ENCODE measurements around the gene PNLIPRP2. TPM values are rescaled to one million over a fixed set of nuclear protein-coding genes. Genes with fewer than 3 reads are reported as not detected.

Gene PNLIPRP2
- total RNA-seq, 4 donors from 2014 or later = not detected

DNA sequence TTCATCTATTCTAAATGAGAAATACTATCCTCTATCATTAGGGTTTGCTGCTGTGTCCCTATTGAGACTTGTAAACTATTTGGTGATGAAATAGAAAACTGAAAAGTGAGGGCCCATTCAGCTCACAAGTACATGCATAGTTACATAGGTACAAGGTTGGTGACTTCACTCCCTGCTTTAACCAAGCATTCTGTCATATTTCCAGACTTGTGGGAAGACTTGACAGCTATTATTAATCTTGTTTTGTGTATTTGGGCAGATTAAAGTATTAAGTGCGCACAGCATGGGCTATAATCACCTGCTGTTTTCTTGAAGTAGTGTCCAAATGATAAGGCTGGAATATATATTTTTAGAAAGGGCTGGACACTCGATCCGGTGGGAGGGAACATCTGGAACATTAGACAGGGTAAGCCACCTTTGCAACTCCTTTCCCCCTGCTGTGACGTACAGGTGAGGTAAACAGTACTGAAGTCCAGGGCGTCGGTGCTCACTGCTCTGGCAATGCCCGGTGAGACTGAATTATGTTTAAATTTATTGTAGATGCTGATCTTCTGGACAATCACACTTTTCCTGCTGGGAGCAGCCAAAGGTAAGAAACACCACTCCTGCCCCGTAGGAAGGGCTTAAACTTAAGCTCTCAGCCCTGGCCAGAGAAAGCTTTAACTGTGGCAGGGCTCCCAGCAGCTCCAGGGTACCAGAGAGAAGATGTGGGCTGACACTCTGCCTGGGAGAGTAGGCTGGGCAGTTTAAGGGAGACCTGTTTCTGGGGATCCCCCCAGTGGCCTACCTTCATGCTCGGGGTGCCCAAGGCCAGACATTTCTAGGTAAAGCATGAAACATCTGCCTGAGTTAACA is 29.9 kb upstream of the PNLIPRP2 start, which contains the start of gene PNLIPRP1:
Gene PNLIPRP1 (plus strand): TSS at position 370 of the 855 bp plus-strand sequence. CDS start 171 bp downstream, at position 541.
- H3K36me3 ChIP-seq = no peaks in the 10 kb centered on the region
- no peak within 1 kb of the TSS for H3K27ac ChIP-seq
- no peaks in the 10 kb centered on the region for H3K4me1 ChIP-seq
- no peaks in the 10 kb centered on the region for H3K9me3 ChIP-seq
- WGBS, 2 donors = 43 to 60% methylated on average over 9 of the region's 9 CpGs
- DNase-seq = no peak
- no peaks in the 10 kb centered on the region for H3K27me3 ChIP-seq
- TF ChIP-seq, protein P1, sequence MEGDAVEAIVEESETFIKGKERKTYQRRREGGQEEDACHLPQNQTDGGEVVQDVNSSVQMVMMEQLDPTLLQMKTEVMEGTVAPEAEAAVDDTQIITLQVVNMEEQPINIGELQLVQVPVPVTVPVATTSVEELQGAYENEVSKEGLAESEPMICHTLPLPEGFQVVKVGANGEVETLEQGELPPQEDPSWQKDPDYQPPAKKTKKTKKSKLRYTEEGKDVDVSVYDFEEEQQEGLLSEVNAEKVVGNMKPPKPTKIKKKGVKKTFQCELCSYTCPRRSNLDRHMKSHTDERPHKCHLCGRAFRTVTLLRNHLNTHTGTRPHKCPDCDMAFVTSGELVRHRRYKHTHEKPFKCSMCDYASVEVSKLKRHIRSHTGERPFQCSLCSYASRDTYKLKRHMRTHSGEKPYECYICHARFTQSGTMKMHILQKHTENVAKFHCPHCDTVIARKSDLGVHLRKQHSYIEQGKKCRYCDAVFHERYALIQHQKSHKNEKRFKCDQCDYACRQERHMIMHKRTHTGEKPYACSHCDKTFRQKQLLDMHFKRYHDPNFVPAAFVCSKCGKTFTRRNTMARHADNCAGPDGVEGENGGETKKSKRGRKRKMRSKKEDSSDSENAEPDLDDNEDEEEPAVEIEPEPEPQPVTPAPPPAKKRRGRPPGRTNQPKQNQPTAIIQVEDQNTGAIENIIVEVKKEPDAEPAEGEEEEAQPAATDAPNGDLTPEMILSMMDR (IDR thresholded peaks at IDR 0.05) = no peak
- TF ChIP-seq POLR2A (IDR thresholded peaks at IDR 0.05) = no peak
- intact Hi-C loops (cut with DNase I) = no loop called here
- H3K4me3 ChIP-seq = no peak within 1 kb of the TSS

DNA sequence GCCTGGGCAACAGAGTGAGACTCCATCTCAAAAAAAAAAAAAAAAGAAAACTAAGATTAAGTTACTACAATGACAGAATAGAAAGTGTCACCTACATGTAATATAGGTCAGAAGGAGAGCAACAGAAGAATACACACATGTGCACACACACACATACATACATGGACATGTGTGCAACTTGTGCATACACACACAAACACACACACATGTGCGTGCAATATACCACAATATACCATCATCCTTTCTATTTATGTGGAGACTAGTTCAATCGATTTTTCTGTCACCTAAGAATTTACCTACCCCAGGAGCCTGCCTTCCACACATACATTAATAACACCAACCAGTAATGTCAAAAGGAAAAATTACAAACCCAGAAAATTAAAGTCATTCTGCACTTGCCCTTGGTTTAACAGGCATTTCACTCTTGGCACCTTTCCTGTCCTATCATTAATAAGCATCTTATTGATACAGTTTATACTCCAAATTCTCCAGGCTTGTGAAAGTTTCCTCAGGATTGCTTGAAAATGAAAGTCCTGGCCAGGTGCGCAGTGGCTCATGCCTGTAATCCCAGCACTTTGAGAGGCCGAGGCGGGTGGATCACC is 27.5 kb upstream of the PNLIPRP2 start:
- Histone ChIP-seq H3K4me1 (no peaks in the 10 kb centered on the region), H3K4me3 (no peak overlapping the region), H3K27ac (no peak overlapping the region), H3K9me3 (no peaks in the 10 kb centered on the region), H3K27me3 (peaks cover 0 to 3% (median 0%) of the 10 kb centered on the region in 4 donors), H3K36me3 (no peaks in the 10 kb centered on the region)
- DNase-seq = no peak
- WGBS, 2 donors = 82 to 95% methylated on average over 3 to 5 of the region's 5 CpGs
- TF ChIP-seq POLR2A (IDR thresholded peaks at IDR 0.05) = no peak
- TF ChIP-seq, protein P1 (IDR thresholded peaks at IDR 0.05) = no peak
- intact Hi-C loops (cut with DNase I) = no loop called here

DNA sequence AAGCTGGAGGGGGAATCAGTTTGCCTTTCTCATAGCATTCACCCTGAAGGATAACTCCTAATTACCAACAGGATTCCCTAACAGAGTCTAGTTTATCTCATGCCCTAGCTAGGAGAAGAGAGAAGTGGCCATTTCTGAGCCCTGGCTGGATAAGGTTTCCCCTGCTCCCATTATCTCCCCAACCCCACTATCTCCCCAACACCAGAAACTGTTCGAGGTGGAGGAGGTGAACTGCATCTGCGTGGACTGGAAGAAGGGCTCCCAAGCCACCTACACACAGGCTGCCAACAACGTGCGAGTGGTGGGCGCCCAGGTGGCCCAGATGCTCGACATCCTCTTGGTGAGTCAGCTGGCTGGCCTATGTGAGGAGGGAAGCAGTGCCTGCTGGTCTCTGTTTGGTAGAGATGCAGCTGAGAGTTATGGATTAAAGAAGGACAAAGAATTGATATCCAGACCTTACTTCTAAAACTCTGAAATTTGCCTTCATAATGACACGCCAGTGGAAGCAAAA is 26.2 kb upstream of the PNLIPRP2 start:
- intact Hi-C loops (cut with DNase I) = no loop called here
- DNase-seq = no peak
- Histone ChIP-seq H3K27me3 (peaks cover 0 to 3% (median 0%) of the 10 kb centered on the region in 4 donors), H3K9me3 (no peaks in the 10 kb centered on the region), H3K36me3 (no peaks in the 10 kb centered on the region), H3K27ac (no peak overlapping the region), H3K4me3 (no peak overlapping the region), H3K4me1 (no peaks in the 10 kb centered on the region)
- 81 to 92% methylated on average over 2 to 7 of the region's 7 CpGs for WGBS, 2 donors
- no peak for TF ChIP-seq POLR2A (IDR thresholded peaks at IDR 0.05)
- TF ChIP-seq, protein P1 (IDR thresholded peaks at IDR 0.05) = no peak

DNA sequence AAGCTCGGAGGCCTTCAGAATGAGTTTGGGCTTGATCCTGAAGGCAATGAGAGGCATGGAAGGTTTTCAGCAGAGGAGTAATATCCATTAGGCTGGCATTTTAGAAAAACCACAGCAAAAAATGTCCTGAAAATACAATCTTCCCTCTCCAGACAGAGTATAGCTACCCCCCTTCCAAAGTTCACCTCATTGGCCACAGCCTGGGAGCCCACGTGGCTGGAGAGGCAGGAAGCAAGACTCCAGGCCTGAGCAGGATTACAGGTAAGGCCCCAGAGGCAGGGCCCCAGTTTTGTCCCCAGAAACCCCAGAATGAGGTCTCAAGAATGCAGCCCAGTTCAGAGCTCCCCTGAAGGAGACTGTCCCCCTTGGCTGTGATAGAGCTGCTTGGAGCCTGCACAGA is 24.7 kb upstream of the PNLIPRP2 start:
- Histone ChIP-seq H3K27me3 (peaks cover 0 to 3% (median 0%) of the 10 kb centered on the region in 4 donors), H3K9me3 (no peaks in the 10 kb centered on the region), H3K36me3 (no peaks in the 10 kb centered on the region), H3K4me1 (no peaks in the 10 kb centered on the region), H3K27ac (no peak overlapping the region), H3K4me3 (no peak overlapping the region)
- intact Hi-C loops (cut with DNase I) = no loop called here
- no peak for TF ChIP-seq POLR2A (IDR thresholded peaks at IDR 0.05)
- TF ChIP-seq, protein P1 (IDR thresholded peaks at IDR 0.05) = no peak
- DNase-seq = no peak
- 51 to 92% methylated on average over 1 to 2 of the region's 2 CpGs for WGBS, 2 donors

DNA sequence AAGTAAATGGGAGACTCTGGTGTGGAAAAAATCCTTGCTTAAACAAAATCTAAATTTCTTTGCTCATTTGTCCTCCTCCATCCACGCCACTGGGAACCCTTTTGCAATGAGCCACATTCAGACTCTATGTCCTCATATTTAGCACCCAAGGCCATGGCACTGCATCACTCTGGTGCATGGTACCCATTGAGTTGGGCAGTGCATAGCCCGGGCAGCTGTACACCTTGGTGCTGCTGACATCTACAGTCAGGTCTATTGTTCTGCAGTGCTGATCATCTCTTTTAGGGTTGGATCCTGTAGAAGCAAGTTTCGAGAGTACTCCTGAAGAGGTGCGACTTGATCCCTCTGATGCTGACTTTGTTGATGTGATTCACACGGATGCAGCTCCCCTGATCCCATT is 23.2 kb upstream of the PNLIPRP2 start:
- H3K4me3 ChIP-seq = no peak overlapping the region

More for the DNA sequence above, 23.2 kb upstream of the PNLIPRP2 start:
- no peaks in the 10 kb centered on the region for H3K36me3 ChIP-seq
- TF ChIP-seq POLR2A (IDR thresholded peaks at IDR 0.05) = no peak
- TF ChIP-seq, protein P1 (IDR thresholded peaks at IDR 0.05) = no peak
- intact Hi-C loops (cut with DNase I) = no loop called here
- H3K27me3 ChIP-seq = peaks cover 0 to 3% (median 0%) of the 10 kb centered on the region in 4 donors
- H3K27ac ChIP-seq = no peak overlapping the region
- DNase-seq = no peak
- no peaks in the 10 kb centered on the region for H3K9me3 ChIP-seq
- WGBS, 2 donors = 67 to 78% methylated on average over 4 of the region's 5 CpGs
- no peaks in the 10 kb centered on the region for H3K4me1 ChIP-seq

Data from esophagus squamous epithelium (tissue), 5 donors.